Colonic mucosa (tissue), 4 donors: ENCODE data around the gene B4GALT7. TPM values are rescaled to one million over a fixed set of nuclear protein-coding genes. Genes with fewer than 3 reads are reported as not detected.

ENCODE experiments used
- DNase-seq: peaks from one replicate; pipeline ENCODE4 v3.0.0-alpha.2; 2020
- H3K27ac ChIP-seq: fragments of 200-600 bp; one replicate; pipeline ENCODE4 v1.8.0; 2021
- H3K27me3 ChIP-seq: fragments of 200-600 bp; one replicate; pipeline ENCODE4 v1.8.0; 2021
- H3K36me3 ChIP-seq: fragments of 200-600 bp; one replicate; pipeline ENCODE4 v1.8.0; 2021
- H3K4me1 ChIP-seq: fragments of 200-600 bp; one replicate; pipeline ENCODE4 v1.8.0; 2021; ENCODE audit warnings: mild to moderate bottlenecking
- H3K4me3 ChIP-seq: fragments of 200-600 bp; one replicate; pipeline ENCODE4 v1.8.0; 2021
- H3K9ac ChIP-seq, 2 donors: one replicate each; pipeline ENCODE4 v1.7.0; 2013; ENCODE audit warnings: control low read depth in 2 of 2, low read depth in 2 of 2, low read length in 2 of 2
- H3K9me3 ChIP-seq: fragments of 200-600 bp; one replicate; pipeline ENCODE4 v1.8.0; 2021
- CTCF ChIP-seq: fragments of 200-600 bp; IDR thresholded peaks from one replicate; pipeline ENCODE4 v1.8.0; 2022; ENCODE audit warnings: antibody characterized with exemption, mild to moderate bottlenecking
- intact Hi-C: fragments of 100-400 bp; cut with DNase I; formaldehyde crosslinking; loops from one replicate; pipeline ENCODE4 v1.14.1; 2022
- total RNA-seq, 2 donors: library from RNA; stranded (reverse); fragmentation: NEBNext Ultra II Directional in 1 of 2; extraction: Animal tissue kit (Norgen Biotek cat#: 25700) in 1 of 2; gene quantifications; one replicate each; pipeline ENCODE4 v1.2.1, GENCODE V29; 2021
- donor health status: healthy.
- donor health status: DM: no; HTN: no; CAD: no.
- donor health status: DM: no; HTN: no; CAD: no.

The B4GALT7 gene
- total RNA-seq, 2 donors from 2014 or later: 19.2 to 30.3 TPM

- Histone ChIP-seq H3K9me3 (no peaks in the 10 kb centered on the region), H3K4me3 (no peak overlapping the region), H3K36me3 (no peaks in the 10 kb centered on the region), H3K9ac (no peak overlapping the region), H3K27me3 (no peaks in the 10 kb centered on the region), H3K27ac (no peak overlapping the region), H3K4me1 (no peaks in the 10 kb centered on the region)
- intact Hi-C loops: no loop called here
- DNase-seq: no peak
- TF ChIP-seq CTCF: no peak
Measured at GRCh38 chr5:177568326-177568725, 31.6 kb upstream of the B4GALT7 start.

- no peak overlapping the region for H3K4me3 ChIP-seq
- intact Hi-C loops: no loop called here
- no peak for TF ChIP-seq CTCF
- no peak overlapping the region for H3K27ac ChIP-seq
- no peaks in the 10 kb centered on the region for H3K36me3 ChIP-seq
- H3K4me1 ChIP-seq: no peaks in the 10 kb centered on the region
- no peaks in the 10 kb centered on the region for H3K9me3 ChIP-seq
- H3K9ac ChIP-seq: no peak overlapping the region
- H3K27me3 ChIP-seq: no peaks in the 10 kb centered on the region
- no peak for DNase-seq
Measured at GRCh38 chr5:177569894-177570293, 30.0 kb upstream of the B4GALT7 start.

DNA sequence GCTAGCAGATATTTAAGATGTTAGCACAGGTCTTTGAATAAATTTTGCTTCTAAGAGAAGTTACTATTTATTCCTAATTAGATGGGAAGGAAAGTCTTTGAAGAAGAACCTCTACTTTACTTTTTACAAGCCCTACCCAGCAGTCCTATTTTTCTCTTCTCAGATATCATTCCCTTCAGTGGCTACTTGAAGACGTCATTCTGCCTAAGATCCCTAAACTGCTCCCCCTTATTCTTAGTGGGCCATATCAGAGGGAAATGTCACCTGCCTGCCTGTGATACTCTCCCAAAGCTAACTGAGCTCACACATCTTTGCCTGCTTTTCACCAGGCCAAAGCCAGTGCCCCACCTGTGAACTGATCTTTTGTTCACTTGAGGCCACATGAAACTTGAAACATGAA is 24.4 kb upstream of the B4GALT7 start:
- TF ChIP-seq CTCF: no peak
- intact Hi-C loops: no loop called here

GRCh38 chr5:177576169-177576568 is 23.8 kb upstream of the B4GALT7 start:
- H3K9ac ChIP-seq: no peak overlapping the region
- no peak for TF ChIP-seq CTCF
- H3K9me3 ChIP-seq: no peaks in the 10 kb centered on the region
- intact Hi-C loops: no loop called here
- H3K4me3 ChIP-seq: no peak overlapping the region
- H3K4me1 ChIP-seq: no peaks in the 10 kb centered on the region
- H3K27me3 ChIP-seq: no peaks in the 10 kb centered on the region
- no peaks in the 10 kb centered on the region for H3K36me3 ChIP-seq
- DNase-seq: no peak
- no peak overlapping the region for H3K27ac ChIP-seq

More for the DNA sequence above, 24.4 kb upstream of the B4GALT7 start:
- no peaks in the 10 kb centered on the region for H3K36me3 ChIP-seq
- H3K9ac ChIP-seq: no peak overlapping the region
- no peaks in the 10 kb centered on the region for H3K4me1 ChIP-seq
- H3K9me3 ChIP-seq: no peaks in the 10 kb centered on the region
- no peak for DNase-seq
- H3K27ac ChIP-seq: no peak overlapping the region
- no peaks in the 10 kb centered on the region for H3K27me3 ChIP-seq
- H3K4me3 ChIP-seq: no peak overlapping the region

DNA sequence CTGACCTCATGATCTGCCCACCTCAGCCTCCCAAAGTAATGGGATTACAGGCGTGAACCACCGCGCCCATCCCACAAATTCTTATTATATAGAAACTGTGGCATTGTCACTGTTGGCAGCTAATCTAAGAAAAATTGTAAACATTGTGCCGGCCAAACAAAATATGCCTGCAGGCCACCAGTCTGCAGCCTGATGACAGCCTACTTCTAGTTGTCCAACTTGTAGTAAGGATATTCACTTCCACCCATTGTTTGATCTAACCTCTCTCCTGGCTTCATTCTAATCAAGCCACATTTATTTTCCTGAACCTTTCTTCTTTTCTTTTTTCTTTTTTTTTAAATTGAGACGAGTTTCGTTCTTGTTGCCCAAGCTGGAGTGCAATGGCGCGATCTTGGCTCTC is 21.6 kb upstream of the B4GALT7 start:
- no peak for TF ChIP-seq CTCF
- no peaks in the 10 kb centered on the region for H3K9me3 ChIP-seq

More for the DNA sequence above, 21.6 kb upstream of the B4GALT7 start:
- no peak overlapping the region for H3K27ac ChIP-seq
- no peak for DNase-seq
- intact Hi-C loops: no loop called here
- no peak overlapping the region for H3K4me3 ChIP-seq
- no peaks in the 10 kb centered on the region for H3K4me1 ChIP-seq
- H3K27me3 ChIP-seq: no peaks in the 10 kb centered on the region
- no peaks in the 10 kb centered on the region for H3K36me3 ChIP-seq
- H3K9ac ChIP-seq: no peak overlapping the region
